Aorta (tissue), 5 donors: Measurements from ENCODE around the gene STXBP5L. TPM values are rescaled to one million over a fixed set of nuclear protein-coding genes. Genes with fewer than 3 reads are reported as not detected.
"Not testable (repeated sequence)": the region's sequence is repeated elsewhere in the genome, so short reads cannot be mapped to it uniquely, and the experiment has no call there.

Experiments used
- ATAC-seq: fragments of 200-7000 bp; cut with Tn5 transposase; one replicate; pipeline ENCODE4 v1.9.1; 2022; ENCODE audit warnings: moderate library complexity; ENCODE audit not compliant: low FRiP score
- DNase-seq, 2 donors: peaks; one replicate each; pipeline ENCODE4 v3.0.0-alpha.2; 2020
- H3K27ac ChIP-seq, 2 donors: one replicate each; pipeline ENCODE4 v1.5.1; 2013; ENCODE audit warnings: low read length in 2 of 2, mild to moderate bottlenecking in 2 of 2, moderate library complexity in 2 of 2, control low read depth in 1 of 2, inconsistent platforms in 1 of 2, low read depth in 1 of 2
- H3K27me3 ChIP-seq, 2 donors: one replicate each; pipeline ENCODE4 v1.6.1; 2013; ENCODE audit warnings: control low read depth in 1 of 2, low read length in 1 of 2, mild to moderate bottlenecking in 1 of 2, moderate library complexity in 1 of 2; ENCODE audit not compliant: insufficient read depth in 2 of 2, control insufficient read depth in 1 of 2
- H3K36me3 ChIP-seq, 2 donors: one replicate each; pipeline ENCODE4 v1.6.1; 2013; ENCODE audit warnings: control low read depth in 1 of 2, low read length in 1 of 2, mild to moderate bottlenecking in 1 of 2; ENCODE audit not compliant: insufficient read depth in 2 of 2, control insufficient read depth in 1 of 2
- H3K4me1 ChIP-seq, 2 donors: one replicate each; pipeline ENCODE4 v1.6.1; 2013; ENCODE audit warnings: low read length in 2 of 2, control low read depth in 1 of 2, mild to moderate bottlenecking in 1 of 2, moderate library complexity in 1 of 2; ENCODE audit not compliant: insufficient read depth in 2 of 2, control insufficient read depth in 1 of 2
- H3K4me3 ChIP-seq, 2 donors: one replicate each; pipeline ENCODE4 v1.5.1; 2013; ENCODE audit warnings: low read length in 2 of 2, control low read depth in 1 of 2, mild to moderate bottlenecking in 1 of 2
- H3K9me3 ChIP-seq: one replicate; pipeline ENCODE4 v1.6.1; 2013; ENCODE audit warnings: mild to moderate bottlenecking, low read length; ENCODE audit not compliant: control insufficient read depth
- WGBS, 2 donors: extraction: QIAGEN DNeasy Blood & Tissue Kit; methylation state at CpG; one replicate each; pipeline ENCODE4 v1.1.7; 2013; 5-methylcytosine and 5-hydroxymethylcytosine counted together
- intact Hi-C, 2 donors: fragments of 100-400 bp; cut with DNase I; formaldehyde crosslinking; loops; one replicate each; pipeline versions ENCODE4 v1.14.2 to v1.15.0; 2022
- microRNA-seq, 2 donors: library from miRNA; unstranded; fragments of <30 nt; microRNA quantifications; one replicate each; pipeline ENCODE4 v1.2.0, GENCODE V29; 2020
- polyA plus RNA-seq, 2 donors: library from polyadenylated mRNA; stranded (reverse); fragments of 200-250 nt; gene quantifications; one replicate each; pipeline ENCODE4 v1.2.3, GENCODE V29; 2013
- total RNA-seq, 2 donors: library from RNA; stranded (reverse); fragmentation: NEBNext Ultra II Directional; extraction: Animal tissue kit (Norgen Biotek cat#: 25700); gene quantifications; one replicate each; pipeline ENCODE4 v1.2.1, GENCODE V29; 2021
- donor health status: healthy with polysubstance abuse.
- donor health status: Bipolar disorder and iron deficiency.
- donor health status: DM: no; HTN: no; CAD: no.
- donor health status: DM: no; HTN: no; CAD: no.
- donor health status: DM: yes; HTN: yes; CAD: no.

Gene STXBP5L
- total and polyA plus RNA-seq, 4 donors = 0.16 to 0.38 TPM; not detected in 2

DNA sequence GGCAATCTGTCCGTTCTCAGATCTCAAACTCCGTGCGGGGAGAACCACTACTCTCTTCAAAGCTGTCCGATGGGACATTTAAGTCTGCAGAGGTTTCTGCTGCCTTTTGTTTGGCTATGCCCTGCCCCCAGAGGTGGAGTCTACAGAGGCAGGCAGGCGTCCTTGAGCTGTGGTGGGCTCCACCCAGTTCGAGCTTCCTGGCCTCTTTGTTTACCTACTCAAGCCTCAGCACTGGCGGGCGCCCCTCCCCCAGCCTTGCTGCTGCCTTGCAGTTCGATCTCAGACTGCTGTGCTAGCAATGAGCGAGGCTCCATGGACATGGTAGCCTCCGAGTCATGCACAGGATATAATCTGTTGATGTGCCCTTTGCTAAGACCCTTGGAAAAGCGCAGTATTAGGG lies 543.7 kb downstream of the STXBP5L start:
- H3K27me3 ChIP-seq, DNase-seq, H3K4me1 ChIP-seq, H3K4me3 ChIP-seq, intact Hi-C loops, H3K9me3 ChIP-seq, ATAC-seq, H3K27ac ChIP-seq, H3K36me3 ChIP-seq: not testable (repeated sequence)
- 85 to 87% methylated on average over 12 of the region's 12 CpGs for WGBS, 2 donors

- Histone ChIP-seq H3K27ac (no peak overlapping the region), H3K27me3 (no peaks in the 10 kb centered on the region), H3K4me1 (no peaks in the 10 kb centered on the region), H3K36me3 (no peaks in the 10 kb centered on the region), H3K9me3 (no peaks in the 10 kb centered on the region), H3K4me3 (no peak overlapping the region)
- intact Hi-C loops = no loop called here
- 92 to 93% methylated on average over 3 of the region's 3 CpGs for WGBS, 2 donors
- DNase-seq (no peak), ATAC-seq (no peak)
Observed at GRCh38 chr3:121462565-121462964, 554.6 kb downstream of the STXBP5L start.

DNA sequence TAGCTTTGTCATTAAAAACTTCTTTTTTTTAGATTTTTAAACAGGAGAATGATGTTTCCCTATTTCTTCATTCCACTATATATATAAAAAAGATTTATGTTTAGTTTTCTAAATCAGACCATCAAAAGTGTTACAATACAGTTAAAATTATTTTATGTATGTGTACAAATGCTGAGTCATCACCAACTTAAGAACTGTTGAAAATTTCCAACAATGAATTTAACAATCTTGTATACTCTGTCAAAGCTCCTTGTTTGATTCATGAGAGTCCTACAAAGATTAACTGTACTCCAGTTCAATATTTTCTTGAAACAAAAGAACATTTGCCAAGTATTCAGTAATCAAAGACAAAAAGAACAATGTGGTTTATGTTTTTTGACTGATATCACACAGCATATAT lies 555.7 kb downstream of the STXBP5L start:
- DNase-seq (no peak), ATAC-seq (no peak)
- Histone ChIP-seq H3K4me3 (no peak overlapping the region), H3K27ac (no peak overlapping the region), H3K36me3 (no peaks in the 10 kb centered on the region), H3K4me1 (no peaks in the 10 kb centered on the region), H3K27me3 (no peaks in the 10 kb centered on the region), H3K9me3 (no peaks in the 10 kb centered on the region)
- intact Hi-C loops = no loop called here

GRCh38 chr3:121467085-121467484 lies 559.1 kb downstream of the STXBP5L start:
- Histone ChIP-seq H3K27me3 (no peaks in the 10 kb centered on the region), H3K9me3 (no peaks in the 10 kb centered on the region), H3K4me3 (no peak overlapping the region), H3K27ac (no peak overlapping the region), H3K4me1 (no peaks in the 10 kb centered on the region), H3K36me3 (no peaks in the 10 kb centered on the region)
- intact Hi-C loops = no loop called here
- DNase-seq = no peak
- WGBS, 2 donors = 44 to 47% methylated on average over 2 of the region's 2 CpGs
- ATAC-seq = no peak

- no peak for DNase-seq
- Histone ChIP-seq H3K9me3 (no peaks in the 10 kb centered on the region), H3K36me3 (no peaks in the 10 kb centered on the region), H3K27ac (no peak overlapping the region), H3K4me3 (no peak overlapping the region), H3K27me3 (no peaks in the 10 kb centered on the region), H3K4me1 (no peaks in the 10 kb centered on the region)
- intact Hi-C loops = no loop called here
- WGBS, 2 donors = 98 to 100% methylated on average over 2 of the region's 2 CpGs
- ATAC-seq = no peak
Observed at GRCh38 chr3:121473001-121473400, 565.0 kb downstream of the STXBP5L start.

Small RNAs within 50 kb of the gene (microRNA-seq; reads per million reads assigned to microRNA genes)
- 0 reads per million in 2 donors for gene MIR5682

Other genes with a start within 250 kb of the STXBP5L start
- under 1 TPM in 1 of 2 donors, not detected in 1; 0.39 TPM for gene HGD, start 226.0 kb upstream of the STXBP5L start, total RNA-seq
- gene HGD, start 226.0 kb upstream of the STXBP5L start, polyA plus RNA-seq = 10 to 100 TPM in 1 of 2 donors, 1 to 10 TPM in 1; 1.2 to 10.0 TPM
- gene RABL3, start 165.7 kb upstream of the STXBP5L start, total RNA-seq = 10 to 100 TPM; 16.6 to 20.4 TPM
- 1 to 10 TPM; 6.9 to 8.9 TPM for gene RABL3, start 165.7 kb upstream of the STXBP5L start, polyA plus RNA-seq
- 10 to 100 TPM; 11.9 to 15.8 TPM for gene GTF2E1, start 165.5 kb upstream of the STXBP5L start, total RNA-seq
- gene GTF2E1, start 165.5 kb upstream of the STXBP5L start, polyA plus RNA-seq = 1 to 10 TPM; 4.3 to 4.8 TPM